ENCODE results near the gene OR51B5. TPM values are rescaled to one million over a fixed set of nuclear protein-coding genes. Genes with fewer than 3 reads are reported as not detected.
"Not testable (repeated sequence)": the region's sequence is repeated elsewhere in the genome, so short reads cannot be mapped to it uniquely, and the experiment has no call there.

The OR51B5 gene, protein sequence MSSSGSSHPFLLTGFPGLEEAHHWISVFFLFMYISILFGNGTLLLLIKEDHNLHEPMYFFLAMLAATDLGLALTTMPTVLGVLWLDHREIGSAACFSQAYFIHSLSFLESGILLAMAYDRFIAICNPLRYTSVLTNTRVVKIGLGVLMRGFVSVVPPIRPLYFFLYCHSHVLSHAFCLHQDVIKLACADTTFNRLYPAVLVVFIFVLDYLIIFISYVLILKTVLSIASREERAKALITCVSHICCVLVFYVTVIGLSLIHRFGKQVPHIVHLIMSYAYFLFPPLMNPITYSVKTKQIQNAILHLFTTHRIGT
- polyA plus RNA-seq (ENCODE audit: insufficient read length in 4 of 4) = under 1 TPM; 0.35 to 0.69 (median 0.60) TPM

GRCh38 chr11:5343474-5344335, at the start of gene OR51B5:
OR51B5 (minus strand) TSS chr11:5343524; CDS start chr11:5343524, 0 bp downstream.
- DNase-seq (ENCODE audit: low read depth in 4 of 4, low spot score in 3 of 4) = no peak

- no peak for DNase-seq (ENCODE audit: low read depth in 4 of 4, low spot score in 3 of 4)
Measured at GRCh38 chr11:5390210-5390609, 46.9 kb upstream of the OR51B5 start.

DNA sequence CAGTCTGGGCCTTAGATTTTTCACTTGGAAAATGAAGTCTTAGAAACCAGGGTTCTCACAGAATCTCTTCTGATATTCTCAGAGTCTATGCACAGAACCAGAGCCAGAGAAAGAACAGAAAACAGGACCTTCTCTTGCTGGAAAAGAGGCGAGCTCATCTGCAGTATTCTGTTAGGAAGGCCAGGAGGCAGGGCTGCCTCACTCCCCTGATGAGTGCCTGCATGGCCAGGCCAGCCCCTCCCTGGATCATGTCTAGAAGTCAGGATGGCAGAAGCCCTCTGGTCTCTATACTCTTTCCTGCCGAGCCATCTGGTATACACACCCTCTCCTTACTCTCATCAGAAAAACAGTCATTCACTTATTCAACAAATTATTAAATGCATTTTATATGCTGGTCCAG, 41.0 kb upstream of the OR51B5 start:
- no peak for DNase-seq (ENCODE audit: low read depth in 4 of 4, low spot score in 3 of 4)

- no peak for DNase-seq (ENCODE audit: low read depth in 4 of 4, low spot score in 3 of 4)
Measured at GRCh38 chr11:5383576-5383975, 40.3 kb upstream of the OR51B5 start, which contains the start of gene OR51M1. OR51M1 (plus strand) TSS chr11:5383812; CDS start chr11:5389399, 5,587 bp downstream.

DNA sequence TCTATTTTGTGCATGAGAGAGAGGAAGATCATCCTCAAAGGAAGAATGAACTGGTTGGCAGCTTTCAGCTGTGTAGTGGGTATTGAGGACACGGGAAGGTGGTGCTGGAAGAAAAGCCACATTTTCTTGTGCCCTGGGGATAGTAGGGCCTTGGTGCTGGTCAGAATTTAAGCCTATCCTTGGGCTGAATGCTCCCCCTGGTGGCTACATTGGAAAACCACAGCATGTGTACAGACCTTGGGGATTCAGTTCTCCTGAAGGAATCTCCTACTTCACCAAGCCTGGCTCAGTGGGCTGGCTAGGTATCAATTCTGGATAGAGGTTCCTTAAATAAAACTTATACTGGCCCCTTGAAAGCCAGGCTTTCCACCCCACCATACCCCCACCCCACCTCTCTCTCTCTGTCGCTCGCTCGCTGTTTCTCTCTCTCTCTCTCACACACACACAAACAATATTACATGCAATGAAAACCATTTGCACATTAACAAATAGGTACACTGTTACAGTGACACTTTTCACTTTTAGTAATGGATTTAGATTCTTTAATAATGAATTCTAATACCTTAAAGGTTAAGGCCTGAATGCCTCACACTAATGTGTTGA, 37.5 kb upstream of the OR51B5 start:
- DNase-seq (ENCODE audit: low read depth in 4 of 4, low spot score in 3 of 4) = peak; percentile 12 to 35 (median 20)

- no peak for DNase-seq (ENCODE audit: low read depth in 4 of 4, low spot score in 3 of 4)
Measured at GRCh38 chr11:5369789-5370188, 26.5 kb upstream of the OR51B5 start.

GRCh38 chr11:5368502-5369043, 25.2 kb upstream of the OR51B5 start:
- no peak for DNase-seq (ENCODE audit: low read depth in 4 of 4, low spot score in 3 of 4)

DNA sequence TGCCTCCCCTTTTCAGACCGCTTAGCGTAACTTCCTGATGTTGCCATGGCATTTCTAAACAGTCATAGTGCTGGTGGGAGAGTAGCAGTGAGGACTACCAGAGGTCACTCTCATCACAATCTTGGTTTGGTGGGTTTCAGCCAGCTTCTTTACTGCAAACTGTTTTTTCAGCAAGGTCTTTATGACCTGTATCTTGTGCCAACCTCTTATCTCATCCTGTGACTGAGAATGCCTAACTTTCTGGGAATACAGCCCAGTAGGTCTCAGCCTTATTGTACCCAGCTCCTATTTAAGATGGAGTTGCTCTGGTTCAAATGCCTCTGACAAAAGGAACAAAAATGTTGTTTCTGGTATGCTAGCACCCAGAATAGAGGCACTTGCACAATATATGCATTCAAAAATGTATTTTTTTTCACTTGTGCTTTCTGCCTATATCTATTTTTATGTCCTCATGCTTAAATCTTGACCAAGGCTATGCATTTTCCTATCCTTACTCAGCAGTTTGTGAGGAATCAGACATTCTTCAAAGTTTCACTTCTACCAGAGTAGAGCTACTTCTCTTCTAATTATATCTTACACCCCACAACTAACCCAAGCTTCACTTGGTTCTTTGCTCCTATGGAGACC, 24.2 kb upstream of the OR51B5 start:
- no peak for DNase-seq (ENCODE audit: low read depth in 4 of 4, low spot score in 3 of 4)

GRCh38 chr11:5366856-5367255, 23.5 kb upstream of the OR51B5 start:
- DNase-seq (ENCODE audit: low read depth in 4 of 4, low spot score in 3 of 4) = no peak

GRCh38 chr11:5366365-5366764, 23.0 kb upstream of the OR51B5 start:
- DNase-seq (ENCODE audit: low read depth in 4 of 4, low spot score in 3 of 4) = not testable (repeated sequence)

DNA sequence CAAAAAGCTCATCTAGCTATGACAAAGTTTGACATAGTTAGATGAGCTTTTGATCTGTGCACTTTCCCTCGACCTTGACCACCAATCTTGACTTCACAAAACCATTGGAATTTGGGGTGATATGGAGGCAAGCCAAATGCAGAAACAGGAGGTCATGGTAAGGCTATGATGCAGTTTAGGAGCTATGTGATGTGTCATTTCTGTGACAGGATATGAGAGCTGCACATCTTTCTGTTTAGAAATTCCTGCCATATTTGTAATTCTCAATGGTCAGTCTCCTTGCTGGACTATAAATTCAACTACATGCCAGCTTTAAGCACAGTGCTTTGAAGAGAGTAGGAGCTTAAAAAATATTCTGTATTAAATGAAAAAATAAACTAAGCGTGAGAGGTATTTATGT, 20.9 kb upstream of the OR51B5 start:
- no peak for DNase-seq (ENCODE audit: low read depth in 4 of 4, low spot score in 3 of 4)

DNA sequence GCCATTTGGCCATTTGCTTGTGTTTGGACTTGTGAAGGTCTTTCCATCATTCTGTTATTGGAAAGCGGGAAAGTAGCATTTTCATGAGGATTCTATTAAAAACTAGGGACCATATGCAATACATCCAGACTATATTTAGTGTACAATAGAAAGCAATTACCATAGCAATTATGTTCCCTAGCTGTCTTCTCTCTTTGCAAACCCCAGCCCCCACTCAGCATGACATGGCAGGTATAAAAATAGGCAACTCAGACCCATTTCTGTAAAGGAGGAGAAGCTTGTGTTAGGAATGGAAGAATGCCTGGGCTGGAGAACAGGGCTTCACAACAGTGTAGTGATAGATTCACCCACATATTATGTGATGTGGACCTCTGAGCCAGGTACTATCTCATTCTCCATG, 20.4 kb upstream of the OR51B5 start:
- no peak for DNase-seq (ENCODE audit: low read depth in 4 of 4, low spot score in 3 of 4)

DNA sequence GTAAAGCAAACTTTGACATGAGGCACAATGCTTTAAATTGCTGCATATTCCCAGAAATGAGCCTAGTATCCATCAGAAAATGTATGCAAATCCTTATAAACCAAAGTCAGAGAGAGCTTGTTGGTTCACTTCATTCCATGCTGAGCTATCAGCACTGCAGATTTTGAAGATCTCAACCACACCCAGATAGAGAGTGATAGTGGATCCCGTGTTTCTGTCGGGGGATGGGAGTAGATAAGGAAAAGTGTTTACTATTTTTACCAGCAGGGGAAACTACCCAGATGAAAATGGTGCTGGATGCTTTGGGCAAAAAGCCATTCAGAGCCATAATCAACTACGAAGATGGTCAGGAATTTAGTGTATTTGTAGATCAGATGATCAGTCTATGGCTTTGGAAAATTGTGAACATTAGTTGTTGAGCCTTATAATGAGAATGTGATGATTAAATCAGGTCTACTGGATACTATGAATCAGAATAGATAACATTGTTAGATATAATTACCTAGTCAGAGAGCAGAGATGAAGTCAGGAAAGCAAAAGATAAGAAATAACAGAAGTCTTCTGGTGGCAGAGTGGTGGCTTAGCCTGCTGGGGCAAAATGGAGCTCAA, 18.8 kb upstream of the OR51B5 start:
- no peak for DNase-seq (ENCODE audit: low read depth in 4 of 4, low spot score in 3 of 4)

DNA sequence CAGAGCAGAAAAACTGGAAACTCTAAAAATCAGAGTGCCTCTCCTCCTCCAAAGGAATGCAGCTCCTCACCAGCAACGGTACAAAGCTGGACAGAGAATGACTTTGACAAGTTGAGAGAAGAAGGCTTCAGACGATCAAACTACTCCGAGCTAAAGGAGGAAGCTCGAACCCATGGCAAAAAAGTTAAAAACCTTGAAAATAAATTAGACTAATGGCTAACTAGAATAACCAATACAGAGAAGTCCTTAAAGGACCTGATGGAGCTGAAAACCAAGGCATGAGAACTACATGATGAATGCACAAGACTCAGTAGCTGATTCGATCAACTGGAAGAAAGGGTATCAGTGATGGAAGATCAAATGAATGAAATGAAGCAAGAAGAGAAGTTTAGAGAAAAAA, 12.7 kb upstream of the OR51B5 start:
- not testable (repeated sequence) for DNase-seq (ENCODE audit: low read depth in 4 of 4, low spot score in 3 of 4)

GRCh38 chr11:5351208-5351607, 7.9 kb upstream of the OR51B5 start, which contains the start of gene OR51B6:
OR51B6 (plus strand) TSS chr11:5351508; CDS start chr11:5351508, 0 bp downstream.
- no peak for DNase-seq (ENCODE audit: low read depth in 4 of 4, low spot score in 3 of 4)

GRCh38 chr11:5349550-5349949, 6.2 kb upstream of the OR51B5 start:
- no peak for DNase-seq (ENCODE audit: low read depth in 4 of 4, low spot score in 3 of 4)

DNA sequence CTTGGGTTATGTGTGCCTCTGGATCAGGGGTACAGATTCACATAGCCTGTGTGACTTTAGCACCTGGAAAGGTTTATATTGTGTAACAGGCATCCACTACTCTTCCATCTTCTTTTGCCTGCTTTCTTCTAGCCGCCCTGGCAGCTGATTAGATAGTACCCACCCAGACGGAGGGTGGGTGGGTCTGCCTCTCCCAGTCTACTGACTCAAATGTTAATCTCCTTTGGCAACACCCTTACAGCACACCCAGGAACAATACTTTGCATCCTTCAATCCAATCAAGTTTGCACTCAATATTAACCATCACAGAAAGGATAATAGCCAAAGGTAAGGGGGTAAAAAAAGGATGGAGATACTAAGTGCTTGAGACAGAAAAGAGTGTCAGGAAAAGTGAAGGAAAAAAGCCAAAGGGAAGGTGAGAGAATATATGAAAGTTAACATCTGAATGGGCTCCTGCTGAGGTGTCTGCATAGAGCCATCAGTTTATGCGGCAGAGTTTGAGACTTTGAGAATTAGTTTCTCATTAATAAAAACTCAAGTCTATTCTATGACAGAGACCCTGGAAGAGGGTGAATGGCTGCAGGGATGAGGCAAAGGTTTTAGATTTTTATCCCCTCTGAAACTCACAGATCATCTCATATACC, 5.3 kb upstream of the OR51B5 start:
- DNase-seq (ENCODE audit: low read depth in 4 of 4, low spot score in 3 of 4) = no peak

- no peak for DNase-seq (ENCODE audit: low read depth in 4 of 4, low spot score in 3 of 4)
Measured at GRCh38 chr11:5345831-5346230, 2.5 kb upstream of the OR51B5 start.

DNA sequence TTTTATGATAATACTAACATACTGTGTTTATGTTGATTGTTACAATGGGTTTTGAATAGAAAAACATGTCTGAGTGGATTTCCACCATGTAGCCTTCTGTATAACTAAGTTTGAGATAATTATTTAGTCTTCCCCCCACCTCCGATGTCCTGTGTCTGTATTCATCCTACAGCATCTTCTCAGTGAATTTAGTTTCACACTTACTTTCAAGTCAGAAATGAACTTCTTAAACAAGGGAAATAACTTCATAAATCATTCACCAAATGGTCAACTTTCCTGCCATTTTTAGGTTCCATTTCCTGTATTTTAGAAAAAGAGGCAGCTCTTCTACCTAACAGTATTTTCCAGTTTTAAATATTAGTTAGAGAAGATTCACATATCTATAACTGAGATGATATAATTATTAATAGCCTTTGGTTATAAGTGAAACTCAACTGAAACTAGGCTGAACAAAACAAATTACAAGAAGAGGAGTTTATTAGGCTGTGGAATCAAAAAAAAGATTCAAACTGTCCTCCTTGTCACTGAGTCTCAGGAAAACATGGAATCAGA, 3.5 kb downstream of the OR51B5 start:
- DNase-seq (ENCODE audit: low read depth in 4 of 4, low spot score in 3 of 4) = no peak
